ENCODE measurements around the gene RHBDD3.

RHBDD3 gene

DNA sequence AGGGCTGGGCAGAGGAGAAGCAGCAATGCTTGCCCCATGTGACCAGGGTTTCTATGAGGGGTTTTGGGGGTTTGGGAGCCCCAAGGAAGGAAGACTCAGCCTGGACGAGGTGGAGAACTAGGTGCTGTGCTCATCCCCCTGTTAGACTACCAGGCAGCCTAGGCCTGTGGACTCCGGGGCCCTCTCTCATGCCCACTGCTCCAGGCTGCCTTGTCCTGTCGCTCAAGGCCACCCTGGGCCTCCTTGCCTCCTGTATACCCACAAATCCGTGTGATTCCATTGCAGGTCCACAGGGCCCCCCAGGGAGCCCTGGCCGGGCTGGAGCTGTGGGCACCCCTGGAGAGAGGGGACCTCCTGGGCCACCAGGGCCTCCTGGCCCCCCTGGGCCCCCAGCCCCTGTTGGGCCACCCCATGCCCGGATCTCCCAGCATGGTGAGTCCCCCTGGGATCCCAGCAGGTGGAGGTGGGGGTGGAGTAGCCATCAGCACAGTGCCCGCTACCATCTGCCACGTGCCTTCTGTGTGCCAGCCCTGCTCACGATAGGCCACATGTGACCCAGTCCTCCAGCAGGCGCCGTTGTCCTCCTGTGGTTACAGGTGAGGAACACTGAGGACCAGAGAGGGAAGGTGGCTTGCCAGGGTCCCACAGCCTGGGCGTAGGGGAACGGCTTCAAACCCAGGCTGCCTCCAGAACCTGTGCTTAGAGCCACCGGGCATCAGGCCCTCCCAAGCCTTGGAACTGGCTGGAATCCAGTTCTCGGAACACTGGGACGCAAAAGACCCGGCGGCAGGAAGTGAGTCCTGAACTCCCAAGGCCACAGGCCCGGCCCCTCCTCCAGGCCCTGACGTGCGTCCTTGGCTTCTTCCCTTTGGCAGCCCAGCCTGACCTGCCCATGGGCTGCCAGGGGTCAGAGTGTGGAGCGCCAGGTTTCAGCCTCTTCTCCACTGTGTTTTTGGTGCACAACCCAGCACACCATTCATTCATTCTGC lies 35.5 kb downstream of the RHBDD3 start:
- no peak overlapping the region for H3K4me3 ChIP-seq (ENCODE audit: control insufficient read depth, low read depth, low read length)
- no peak for DNase-seq (ENCODE audit: low read depth)
- TF ChIP-seq, protein P1, sequence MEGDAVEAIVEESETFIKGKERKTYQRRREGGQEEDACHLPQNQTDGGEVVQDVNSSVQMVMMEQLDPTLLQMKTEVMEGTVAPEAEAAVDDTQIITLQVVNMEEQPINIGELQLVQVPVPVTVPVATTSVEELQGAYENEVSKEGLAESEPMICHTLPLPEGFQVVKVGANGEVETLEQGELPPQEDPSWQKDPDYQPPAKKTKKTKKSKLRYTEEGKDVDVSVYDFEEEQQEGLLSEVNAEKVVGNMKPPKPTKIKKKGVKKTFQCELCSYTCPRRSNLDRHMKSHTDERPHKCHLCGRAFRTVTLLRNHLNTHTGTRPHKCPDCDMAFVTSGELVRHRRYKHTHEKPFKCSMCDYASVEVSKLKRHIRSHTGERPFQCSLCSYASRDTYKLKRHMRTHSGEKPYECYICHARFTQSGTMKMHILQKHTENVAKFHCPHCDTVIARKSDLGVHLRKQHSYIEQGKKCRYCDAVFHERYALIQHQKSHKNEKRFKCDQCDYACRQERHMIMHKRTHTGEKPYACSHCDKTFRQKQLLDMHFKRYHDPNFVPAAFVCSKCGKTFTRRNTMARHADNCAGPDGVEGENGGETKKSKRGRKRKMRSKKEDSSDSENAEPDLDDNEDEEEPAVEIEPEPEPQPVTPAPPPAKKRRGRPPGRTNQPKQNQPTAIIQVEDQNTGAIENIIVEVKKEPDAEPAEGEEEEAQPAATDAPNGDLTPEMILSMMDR (conservative IDR thresholded peaks at IDR 0.05; ENCODE audit: control insufficient read depth, insufficient read depth, low read depth, low read length) = no peak

DNA sequence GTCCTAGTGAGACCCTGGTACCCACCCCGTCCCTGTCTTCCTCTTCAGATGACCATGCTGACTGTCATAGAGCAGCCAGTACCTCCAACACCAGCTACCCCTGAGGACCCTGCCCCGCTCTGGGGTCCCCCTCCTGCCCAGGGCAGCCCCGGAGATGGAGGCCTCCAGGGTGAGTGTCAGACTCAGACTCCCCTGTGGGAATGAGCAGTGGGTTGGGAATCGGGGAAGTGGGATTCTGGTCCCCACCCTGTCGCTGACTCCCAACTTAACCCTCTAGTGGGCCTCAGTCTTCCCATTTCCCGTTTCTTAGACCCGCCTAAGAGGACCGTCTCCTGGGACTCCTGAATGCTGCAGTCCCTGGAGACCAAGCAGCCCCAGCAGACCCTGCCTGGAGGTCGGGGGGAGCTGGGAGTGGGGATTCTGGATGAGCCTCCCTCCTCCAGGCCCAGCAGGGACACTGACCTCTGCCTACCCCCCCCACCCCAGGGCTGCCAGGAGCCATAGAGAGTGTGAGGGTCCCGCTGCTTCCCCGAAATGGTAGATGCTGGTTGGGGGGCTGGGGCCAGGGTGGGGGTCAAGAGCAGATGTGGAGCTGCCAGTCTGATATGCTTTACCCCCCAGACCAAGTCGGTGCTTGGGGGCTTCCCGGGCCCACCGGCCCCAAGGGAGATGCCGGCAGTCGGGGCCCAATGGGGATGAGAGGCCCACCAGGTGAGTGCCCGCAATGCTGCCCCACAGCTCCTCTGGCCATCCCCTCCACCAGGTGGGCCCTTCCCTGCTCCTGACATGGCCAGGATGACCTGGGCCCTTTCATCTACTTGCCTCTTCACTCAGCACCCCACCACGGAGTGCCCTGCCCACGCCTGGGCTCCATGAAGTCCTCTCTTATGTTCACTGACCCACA lies 36.6 kb downstream of the RHBDD3 start:
- TF ChIP-seq, protein P1 (conservative IDR thresholded peaks at IDR 0.05; ENCODE audit: control insufficient read depth, insufficient read depth, low read depth, low read length) = no peak
- DNase-seq (ENCODE audit: low read depth) = no peak
- no peak overlapping the region for H3K4me3 ChIP-seq (ENCODE audit: control insufficient read depth, low read depth, low read length)

- DNase-seq (ENCODE audit: low read depth) = no peak
- TF ChIP-seq, protein P1 (conservative IDR thresholded peaks at IDR 0.05; ENCODE audit: control insufficient read depth, insufficient read depth, low read depth, low read length) = no peak
- no peak overlapping the region for H3K4me3 ChIP-seq (ENCODE audit: control insufficient read depth, low read depth, low read length)
Observed at GRCh38 chr22:29226351-29226981, 41.3 kb downstream of the RHBDD3 start.

DNA sequence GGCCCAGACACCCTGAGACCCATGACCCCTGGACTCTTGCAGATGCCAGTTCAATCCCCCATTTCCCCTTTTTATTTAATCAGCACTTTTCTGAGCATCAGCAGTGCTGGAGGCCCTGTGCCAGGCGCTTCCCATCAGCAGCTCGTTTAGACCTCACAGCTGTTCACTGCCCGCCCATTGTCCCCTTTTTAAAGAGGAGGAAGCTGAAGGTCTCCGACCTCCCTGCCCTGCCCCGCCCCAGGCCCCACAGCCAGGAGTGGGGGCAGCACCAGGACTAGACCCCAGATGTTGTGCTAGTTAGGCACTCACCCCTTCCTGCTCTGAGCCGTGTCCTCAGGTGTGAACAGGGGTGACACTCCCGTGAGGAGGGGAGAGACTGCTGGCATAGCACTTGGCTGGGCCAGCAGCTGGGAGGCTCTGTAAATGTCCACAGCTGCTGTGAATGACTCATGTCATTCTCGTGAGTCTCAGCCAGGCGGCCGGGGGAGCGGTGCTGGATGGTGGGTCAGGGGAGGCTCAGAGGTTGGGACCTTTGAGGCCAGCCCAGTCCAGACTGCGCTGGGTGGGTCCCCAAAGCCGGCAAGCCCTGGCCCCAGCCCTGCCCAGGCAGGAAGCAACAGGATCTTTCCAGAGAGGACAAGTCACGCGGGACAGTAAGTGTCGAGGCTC lies 42.2 kb downstream of the RHBDD3 start:
- TF ChIP-seq, protein P1 (conservative IDR thresholded peaks at IDR 0.05; ENCODE audit: control insufficient read depth, insufficient read depth, low read depth, low read length) = no peak
- no peak overlapping the region for H3K4me3 ChIP-seq (ENCODE audit: control insufficient read depth, low read depth, low read length)
- DNase-seq (ENCODE audit: low read depth) = peak; percentile 20

DNA sequence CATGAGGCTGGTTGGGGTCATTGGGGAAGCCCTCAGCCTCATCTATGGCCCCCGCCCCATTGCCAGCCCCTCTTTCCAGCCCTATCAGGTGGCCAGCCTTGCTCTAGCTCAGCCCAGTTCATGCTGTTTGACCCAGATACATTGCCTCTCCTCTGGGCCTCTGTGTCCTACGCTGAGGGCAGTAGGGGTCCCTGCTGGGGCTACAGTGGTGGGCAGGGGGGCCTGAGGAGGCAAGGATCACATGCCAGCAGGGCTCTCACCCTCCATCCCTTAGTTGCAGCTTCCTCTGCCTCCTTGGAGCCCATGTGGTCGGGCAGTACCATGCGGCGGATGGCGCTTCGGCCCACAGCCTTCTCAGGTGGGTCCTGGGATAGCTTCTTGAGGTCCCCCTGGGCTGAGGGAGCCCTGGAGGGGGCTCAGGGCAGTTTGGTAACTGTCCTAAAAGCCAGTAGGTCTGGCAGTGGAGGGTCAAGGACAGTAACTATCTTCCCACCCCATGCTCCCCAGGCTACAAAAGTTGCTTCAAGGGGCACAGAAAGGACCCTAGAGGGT lies 42.8 kb downstream of the RHBDD3 start:
- TF ChIP-seq, protein P1 (conservative IDR thresholded peaks at IDR 0.05; ENCODE audit: control insufficient read depth, insufficient read depth, low read depth, low read length) = no peak
- DNase-seq (ENCODE audit: low read depth) = no peak
- no peak overlapping the region for H3K4me3 ChIP-seq (ENCODE audit: control insufficient read depth, low read depth, low read length)
